BJ (cell line): ENCODE results near the gene AKAP6. TPM values are rescaled to one million over a fixed set of nuclear protein-coding genes. Genes with fewer than 3 reads are reported as not detected.

ENCODE experiments used
- CTCF ChIA-PET: fragments of 350-600 bp; formaldehyde crosslinking; extraction: SDS; loops from one replicate; lab custom pipeline; 2021; ENCODE audit warnings: antibody characterized with exemption, inconsistent platforms; lab: Yijun Ruan, JAX
- POLR2A ChIA-PET: fragments of 300-600 bp; sonication (Branson Sonifier 250); formaldehyde crosslinking; extraction: SDS; loops from one replicate; lab custom pipeline; 2021; ENCODE audit warnings: antibody characterized with exemption; lab: Charles Lee
- DNase-seq: peaks from one replicate; pipeline ENCODE4 v3.0.0-alpha.2; 2011; ENCODE audit warnings: low read depth
- H3K27me3 ChIP-seq: 2 replicates; pipeline ENCODE4 v1.6.0; 2011; ENCODE audit warnings: low read length; ENCODE audit not compliant: control insufficient read depth, insufficient read depth
- H3K36me3 ChIP-seq: 2 replicates; pipeline ENCODE4 v1.5.1; 2011; ENCODE audit warnings: low read length; ENCODE audit not compliant: control insufficient read depth, insufficient read depth
- H3K4me3 ChIP-seq: 2 replicates; pipeline ENCODE4 v1.5.1; 2011; ENCODE audit warnings: low read depth, mild to moderate bottlenecking, control low read depth, low read length
- CTCF ChIP-seq: IDR thresholded peaks from 2 replicates; pipeline ENCODE4 v1.5.1; 2011; ENCODE audit warnings: low read depth, mild to moderate bottlenecking, control low read depth, inconsistent platforms, low read length, moderate library complexity; ENCODE audit not compliant: insufficient read depth
- polyA plus RNA-seq: library from polyadenylated mRNA; depleted of rRNA; stranded (reverse); fragments of >200 nt; gene quantifications from 2 replicates; pipeline ENCODE4 v1.2.3, GENCODE V29; 2011

Gene AKAP6
- polyA plus RNA-seq, 1 experiment: 18.5 TPM

GRCh38 chr14:32688941-32689340, 359.8 kb downstream of the AKAP6 start:
- no peaks in the 10 kb centered on the region for H3K27me3 ChIP-seq
- ChIA-PET POLR2A (no interaction called here), CTCF (no interaction called here)
- no peak overlapping the region for H3K4me3 ChIP-seq
- TF ChIP-seq CTCF: no peak
- H3K36me3 ChIP-seq: no peaks in the 10 kb centered on the region
- DNase-seq: no peak

- Histone ChIP-seq H3K4me3 (no peak overlapping the region), H3K36me3 (no peaks in the 10 kb centered on the region), H3K27me3 (no peaks in the 10 kb centered on the region)
- CTCF ChIA-PET: no interaction called here
- no peak for TF ChIP-seq CTCF
- no peak for DNase-seq
- POLR2A ChIA-PET: no interaction called here
These were observed 363.3 kb downstream of the AKAP6 start for GRCh38 chr14:32692441-32692840.

- no peak for DNase-seq
- no peaks in the 10 kb centered on the region for H3K36me3 ChIP-seq
- TF ChIP-seq CTCF: no peak
- ChIA-PET CTCF (no interaction called here), POLR2A (no interaction called here)
- H3K4me3 ChIP-seq: no peak overlapping the region
- H3K27me3 ChIP-seq: no peaks in the 10 kb centered on the region
These were observed 364.0 kb downstream of the AKAP6 start for GRCh38 chr14:32693114-32693513.

- POLR2A ChIA-PET: no interaction called here
- no peak for DNase-seq
- TF ChIP-seq CTCF: no peak
- CTCF ChIA-PET: interaction anchor here (1.4 kb wide), 1 partner anchor 14 kb away, joined by 3 read pairs; no protein-coding TSS in a partner anchor
- Histone ChIP-seq H3K4me3 (no peak overlapping the region), H3K36me3 (no peaks in the 10 kb centered on the region), H3K27me3 (no peaks in the 10 kb centered on the region)
These were observed 365.8 kb downstream of the AKAP6 start for GRCh38 chr14:32694795-32695449.

GRCh38 chr14:32696325-32697091, 367.4 kb downstream of the AKAP6 start:
- no peak for DNase-seq
- Histone ChIP-seq H3K27me3 (no peaks in the 10 kb centered on the region), H3K4me3 (no peak overlapping the region), H3K36me3 (no peaks in the 10 kb centered on the region)
- TF ChIP-seq CTCF: no peak
- POLR2A ChIA-PET: no interaction called here
- CTCF ChIA-PET: interaction anchor here (0.6 to 0.7 kb wide), 2 partner anchors 94 to 121 kb away, joined by 3 read pairs; no protein-coding TSS in a partner anchor
